Measurements from ENCODE around the gene AKAIN1.

Gene AKAIN1

GRCh38 chr18:5158587-5158986 is 38.5 kb downstream of the AKAIN1 start:
- no peak for DNase-seq

GRCh38 chr18:5158172-5158571 is 38.9 kb downstream of the AKAIN1 start:
- DNase-seq: no peak

GRCh38 chr18:5155907-5156287 is 41.2 kb downstream of the AKAIN1 start:
- no peak for DNase-seq

- no peak for DNase-seq
Measured at GRCh38 chr18:5155218-5155906, 41.7 kb downstream of the AKAIN1 start.

- DNase-seq: no peak
Measured at GRCh38 chr18:5152343-5153020, 44.6 kb downstream of the AKAIN1 start.

GRCh38 chr18:5150894-5151293 is 46.2 kb downstream of the AKAIN1 start:
- DNase-seq: peak; percentile 1

GRCh38 chr18:5146093-5146492 is 51.0 kb downstream of the AKAIN1 start:
- DNase-seq: no peak

- DNase-seq: no peak
Measured at GRCh38 chr18:5145168-5145825, 51.8 kb downstream of the AKAIN1 start.

GRCh38 chr18:5144629-5145028 is 52.4 kb downstream of the AKAIN1 start:
- no peak for DNase-seq

- no peak for DNase-seq
Measured at GRCh38 chr18:5142859-5143258, 54.2 kb downstream of the AKAIN1 start.

GRCh38 chr18:5142131-5142530 is 54.9 kb downstream of the AKAIN1 start:
- no peak for DNase-seq

- DNase-seq: no peak
Measured at GRCh38 chr18:5137261-5137660, 59.8 kb downstream of the AKAIN1 start.

GRCh38 chr18:5132987-5133386 is 64.1 kb downstream of the AKAIN1 start:
- DNase-seq: no peak

- DNase-seq: no peak
Measured at GRCh38 chr18:5122272-5122671, 74.8 kb downstream of the AKAIN1 start.

GRCh38 chr18:5110266-5110665 is 86.8 kb downstream of the AKAIN1 start:
- no peak for DNase-seq

- no peak for DNase-seq
Measured at GRCh38 chr18:5107988-5108387, 89.1 kb downstream of the AKAIN1 start.

- no peak for DNase-seq
Measured at GRCh38 chr18:5106730-5107129, 90.3 kb downstream of the AKAIN1 start.

GRCh38 chr18:5104246-5104645 is 92.8 kb downstream of the AKAIN1 start:
- no peak for DNase-seq

- no peak for DNase-seq
Measured at GRCh38 chr18:5103693-5104092, 93.4 kb downstream of the AKAIN1 start.

GRCh38 chr18:5103286-5103685 is 93.8 kb downstream of the AKAIN1 start:
- DNase-seq: no peak

- no peak for DNase-seq
Measured at GRCh38 chr18:5097116-5097703, 99.8 kb downstream of the AKAIN1 start.

- no peak for DNase-seq
Measured at GRCh38 chr18:5095239-5095638, 101.8 kb downstream of the AKAIN1 start.

GRCh38 chr18:5093902-5094301 is 103.2 kb downstream of the AKAIN1 start:
- DNase-seq: no peak
